SK-N-SH treated with all-trans-retinoic acid at 6 μM for 48 hours (cell line): ENCODE measurements around the gene NLRP1.
"Not testable (repeated sequence)": the region's sequence is repeated elsewhere in the genome, so short reads cannot be mapped to it uniquely, and the experiment has no call there.

ENCODE experiments used
- ATAC-seq: fragments of 200-7000 bp; cut with Tn5 transposase; 3 replicates; pipeline ENCODE4 v1.9.1; 2020; ENCODE audit warnings: mild to moderate bottlenecking, moderate library complexity
- ARNTL ChIP-seq: fragments of 450-650 bp; formaldehyde crosslinking; IDR thresholded peaks from 2 replicates; pipeline ENCODE4 v1.5.0; 2020; ENCODE audit warnings: low read depth, mild to moderate bottlenecking, moderate library complexity, borderline replicate concordance
- CSDC2 ChIP-seq: fragments of 250-450 bp; sonication (Bioruptor Pico); IDR thresholded peaks from 2 replicates; pipeline ENCODE4 v1.5.0; 2020; ENCODE audit warnings: mild to moderate bottlenecking, moderate library complexity
- ESRRG ChIP-seq: fragments of 250-450 bp; sonication (Bioruptor Pico); IDR thresholded peaks from 2 replicates; pipeline ENCODE4 v1.6.1; 2021; ENCODE audit warnings: mild to moderate bottlenecking
- GLIS3 ChIP-seq: fragments of 250-450 bp; sonication (Bioruptor Pico); IDR thresholded peaks from 2 replicates; pipeline ENCODE4 v1.5.0; 2020; ENCODE audit warnings: mild to moderate bottlenecking, moderate library complexity
- ISL1 ChIP-seq: fragments of 250-450 bp; sonication (Bioruptor Pico); IDR thresholded peaks from 2 replicates; pipeline ENCODE4 v2.1.2; 2022; ENCODE audit warnings: mild to moderate bottlenecking, moderate library complexity
- OSR1 ChIP-seq: fragments of 250-450 bp; sonication (Bioruptor Pico); IDR thresholded peaks from 2 replicates; pipeline ENCODE4 v1.8.0; 2022; ENCODE audit warnings: moderate library complexity, mild to moderate bottlenecking, inconsistent platforms
- RARB ChIP-seq: fragments of 250-450 bp; sonication (Bioruptor Pico); IDR thresholded peaks from 2 replicates; pipeline ENCODE4 v1.8.0; 2021; ENCODE audit warnings: mild to moderate bottlenecking, moderate library complexity
- SNAI2 ChIP-seq: fragments of 250-450 bp; sonication (Bioruptor Pico); IDR thresholded peaks from 2 replicates; pipeline ENCODE4 v1.5.0; 2020; ENCODE audit warnings: mild to moderate bottlenecking, moderate library complexity
- TCF4 ChIP-seq: fragments of 250-450 bp; sonication (Bioruptor Pico); IDR thresholded peaks from 2 replicates; pipeline ENCODE4 v1.8.0; 2021; ENCODE audit warnings: mild to moderate bottlenecking, moderate library complexity, borderline replicate concordance
- TOX ChIP-seq: fragments of 250-450 bp; sonication (Bioruptor Pico); IDR thresholded peaks from 2 replicates; pipeline ENCODE4 v1.8.0; 2021; ENCODE audit warnings: mild to moderate bottlenecking, moderate library complexity, borderline replicate concordance
- ZC3H10 ChIP-seq: fragments of 250-450 bp; sonication (Bioruptor Pico); IDR thresholded peaks from 2 replicates; pipeline ENCODE4 v1.5.1; 2021; ENCODE audit warnings: mild to moderate bottlenecking, moderate library complexity
- ZFP3 ChIP-seq: fragments of 250-450 bp; sonication (Bioruptor Pico); IDR thresholded peaks from 2 replicates; pipeline ENCODE4 v1.5.0; 2020; ENCODE audit warnings: mild to moderate bottlenecking, moderate library complexity
- ZFP30 ChIP-seq: fragments of 450-650 bp; formaldehyde crosslinking; IDR thresholded peaks from 2 replicates; pipeline ENCODE4 v1.5.0; 2022; ENCODE audit warnings: mild to moderate bottlenecking, moderate library complexity
- ZNF565 ChIP-seq: fragments of 450-650 bp; formaldehyde crosslinking; conservative IDR thresholded peaks from 2 replicates; pipeline ENCODE4 v1.5.0; 2020; ENCODE audit warnings: low read depth, mild to moderate bottlenecking, moderate library complexity
- ZNF70 ChIP-seq: fragments of 450-650 bp; formaldehyde crosslinking; IDR thresholded peaks from 2 replicates; pipeline ENCODE4 v1.5.0; 2020; ENCODE audit warnings: mild to moderate bottlenecking, moderate library complexity
- ZNF8 ChIP-seq: fragments of 450-650 bp; formaldehyde crosslinking; IDR thresholded peaks from 2 replicates; pipeline ENCODE4 v1.5.0; 2020; ENCODE audit warnings: mild to moderate bottlenecking, moderate library complexity
- TF ChIP-seq, protein P1 (sequence below): fragments of 250-450 bp; sonication (Bioruptor Pico); IDR thresholded peaks from 2 replicates; pipeline ENCODE4 v1.5.1; 2021; ENCODE audit warnings: mild to moderate bottlenecking, moderate library complexity
- TF ChIP-seq, protein P2 (sequence below): fragments of 250-450 bp; sonication (Bioruptor Pico); IDR thresholded peaks from 2 replicates; pipeline ENCODE4 v1.8.0; 2020; ENCODE audit warnings: mild to moderate bottlenecking, moderate library complexity, borderline replicate concordance
- TF ChIP-seq, protein P3 (sequence below): fragments of 250-450 bp; sonication (Bioruptor Pico); IDR thresholded peaks from 2 replicates; pipeline ENCODE4 v1.8.0; 2021; ENCODE audit warnings: low read depth, mild to moderate bottlenecking, moderate library complexity, borderline replicate concordance
- TF ChIP-seq, protein P4 (sequence below): fragments of 250-450 bp; sonication (Bioruptor Pico); IDR thresholded peaks from 2 replicates; pipeline ENCODE4 v1.5.0; 2020; ENCODE audit warnings: mild to moderate bottlenecking, moderate library complexity

NLRP1 gene

DNA sequence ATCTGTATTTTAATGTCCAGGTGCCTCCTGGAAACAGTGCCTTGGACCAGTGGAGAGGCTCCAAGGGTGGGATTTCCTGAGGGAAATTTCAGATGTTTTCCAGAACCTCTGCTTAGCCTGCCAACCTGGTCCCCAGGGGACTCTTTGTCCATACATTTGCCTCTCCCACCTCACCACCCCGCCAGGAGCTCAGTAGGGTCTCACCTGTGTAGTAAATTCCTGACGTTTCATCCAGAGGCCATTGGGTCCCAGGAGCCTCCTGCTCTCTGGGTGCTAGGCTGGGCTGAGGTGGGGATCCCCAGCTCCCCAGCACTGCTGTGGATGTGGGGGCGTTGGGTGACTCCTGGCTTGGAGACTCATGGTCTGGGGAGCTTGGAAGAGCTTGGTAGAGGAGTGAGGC lies 2.7 kb downstream of the NLRP1 start:
- ATAC-seq: no peak
- no peak for TF ChIP-seq GLIS3 (CRISPR knock-in tag)
- TF ChIP-seq ZFP3: no peak
- no peak for TF ChIP-seq ZNF70
- TF ChIP-seq ISL1: no peak
- TF ChIP-seq ZNF565: no peak
- no peak for TF ChIP-seq ARNTL (CRISPR knock-in tag)
- TF ChIP-seq, all 23 proteins: peak for 0

DNA sequence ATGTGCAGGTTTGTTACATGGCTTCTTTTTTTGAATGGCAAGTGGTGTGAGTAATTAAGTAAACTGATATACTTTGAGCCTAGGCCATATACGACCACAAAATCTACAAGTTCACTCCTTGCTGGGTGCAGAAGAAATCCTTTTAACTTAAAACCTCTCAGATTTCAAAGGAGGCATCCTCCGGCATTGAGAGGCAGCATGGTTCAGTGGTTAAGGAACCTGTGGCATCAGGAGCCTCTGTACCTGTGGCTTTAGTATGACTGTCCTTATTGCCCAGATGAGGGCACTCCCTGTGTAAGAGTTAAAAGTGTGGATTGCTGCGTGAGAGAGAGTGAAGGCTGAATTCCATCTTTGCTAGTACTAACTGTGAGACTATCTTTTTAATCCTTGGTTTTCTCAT lies 3.3 kb downstream of the NLRP1 start:
- ATAC-seq: no peak
- TF ChIP-seq, protein P1, sequence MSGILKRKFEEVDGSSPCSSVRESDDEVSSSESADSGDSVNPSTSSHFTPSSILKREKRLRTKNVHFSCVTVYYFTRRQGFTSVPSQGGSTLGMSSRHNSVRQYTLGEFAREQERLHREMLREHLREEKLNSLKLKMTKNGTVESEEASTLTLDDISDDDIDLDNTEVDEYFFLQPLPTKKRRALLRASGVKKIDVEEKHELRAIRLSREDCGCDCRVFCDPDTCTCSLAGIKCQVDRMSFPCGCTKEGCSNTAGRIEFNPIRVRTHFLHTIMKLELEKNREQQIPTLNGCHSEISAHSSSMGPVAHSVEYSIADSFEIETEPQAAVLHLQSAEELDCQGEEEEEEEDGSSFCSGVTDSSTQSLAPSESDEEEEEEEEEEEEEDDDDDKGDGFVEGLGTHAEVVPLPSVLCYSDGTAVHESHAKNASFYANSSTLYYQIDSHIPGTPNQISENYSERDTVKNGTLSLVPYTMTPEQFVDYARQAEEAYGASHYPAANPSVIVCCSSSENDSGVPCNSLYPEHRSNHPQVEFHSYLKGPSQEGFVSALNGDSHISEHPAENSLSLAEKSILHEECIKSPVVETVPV: no peak
- TF ChIP-seq OSR1 (CRISPR knock-in tag) (no peak), ZFP30 (CRISPR knock-in tag) (no peak), TOX (no peak), CSDC2 (CRISPR knock-in tag) (no peak), RARB (no peak), ZNF8 (CRISPR knock-in tag) (no peak), TCF4 (CRISPR knock-in tag) (no peak), ZC3H10 (CRISPR knock-in tag) (no peak), ZNF565 (no peak), SNAI2 (no peak), ESRRG (no peak), ZFP3 (no peak), ARNTL (CRISPR knock-in tag) (no peak)
- TF ChIP-seq, protein P2, sequence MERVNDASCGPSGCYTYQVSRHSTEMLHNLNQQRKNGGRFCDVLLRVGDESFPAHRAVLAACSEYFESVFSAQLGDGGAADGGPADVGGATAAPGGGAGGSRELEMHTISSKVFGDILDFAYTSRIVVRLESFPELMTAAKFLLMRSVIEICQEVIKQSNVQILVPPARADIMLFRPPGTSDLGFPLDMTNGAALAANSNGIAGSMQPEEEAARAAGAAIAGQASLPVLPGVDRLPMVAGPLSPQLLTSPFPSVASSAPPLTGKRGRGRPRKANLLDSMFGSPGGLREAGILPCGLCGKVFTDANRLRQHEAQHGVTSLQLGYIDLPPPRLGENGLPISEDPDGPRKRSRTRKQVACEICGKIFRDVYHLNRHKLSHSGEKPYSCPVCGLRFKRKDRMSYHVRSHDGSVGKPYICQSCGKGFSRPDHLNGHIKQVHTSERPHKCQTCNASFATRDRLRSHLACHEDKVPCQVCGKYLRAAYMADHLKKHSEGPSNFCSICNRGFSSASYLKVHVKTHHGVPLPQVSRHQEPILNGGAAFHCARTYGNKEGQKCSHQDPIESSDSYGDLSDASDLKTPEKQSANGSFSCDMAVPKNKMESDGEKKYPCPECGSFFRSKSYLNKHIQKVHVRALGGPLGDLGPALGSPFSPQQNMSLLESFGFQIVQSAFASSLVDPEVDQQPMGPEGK (CRISPR knock-in tag): no peak
- TF ChIP-seq, protein P3, sequence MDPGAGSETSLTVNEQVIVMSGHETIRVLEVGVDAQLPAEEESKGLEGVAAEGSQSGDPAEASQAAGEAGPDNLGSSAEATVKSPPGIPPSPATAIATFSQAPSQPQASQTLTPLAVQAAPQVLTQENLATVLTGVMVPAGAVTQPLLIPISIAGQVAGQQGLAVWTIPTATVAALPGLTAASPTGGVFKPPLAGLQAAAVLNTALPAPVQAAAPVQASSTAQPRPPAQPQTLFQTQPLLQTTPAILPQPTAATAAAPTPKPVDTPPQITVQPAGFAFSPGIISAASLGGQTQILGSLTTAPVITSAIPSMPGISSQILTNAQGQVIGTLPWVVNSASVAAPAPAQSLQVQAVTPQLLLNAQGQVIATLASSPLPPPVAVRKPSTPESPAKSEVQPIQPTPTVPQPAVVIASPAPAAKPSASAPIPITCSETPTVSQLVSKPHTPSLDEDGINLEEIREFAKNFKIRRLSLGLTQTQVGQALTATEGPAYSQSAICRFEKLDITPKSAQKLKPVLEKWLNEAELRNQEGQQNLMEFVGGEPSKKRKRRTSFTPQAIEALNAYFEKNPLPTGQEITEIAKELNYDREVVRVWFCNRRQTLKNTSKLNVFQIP (CRISPR knock-in tag): no peak
- TF ChIP-seq, protein P4, sequence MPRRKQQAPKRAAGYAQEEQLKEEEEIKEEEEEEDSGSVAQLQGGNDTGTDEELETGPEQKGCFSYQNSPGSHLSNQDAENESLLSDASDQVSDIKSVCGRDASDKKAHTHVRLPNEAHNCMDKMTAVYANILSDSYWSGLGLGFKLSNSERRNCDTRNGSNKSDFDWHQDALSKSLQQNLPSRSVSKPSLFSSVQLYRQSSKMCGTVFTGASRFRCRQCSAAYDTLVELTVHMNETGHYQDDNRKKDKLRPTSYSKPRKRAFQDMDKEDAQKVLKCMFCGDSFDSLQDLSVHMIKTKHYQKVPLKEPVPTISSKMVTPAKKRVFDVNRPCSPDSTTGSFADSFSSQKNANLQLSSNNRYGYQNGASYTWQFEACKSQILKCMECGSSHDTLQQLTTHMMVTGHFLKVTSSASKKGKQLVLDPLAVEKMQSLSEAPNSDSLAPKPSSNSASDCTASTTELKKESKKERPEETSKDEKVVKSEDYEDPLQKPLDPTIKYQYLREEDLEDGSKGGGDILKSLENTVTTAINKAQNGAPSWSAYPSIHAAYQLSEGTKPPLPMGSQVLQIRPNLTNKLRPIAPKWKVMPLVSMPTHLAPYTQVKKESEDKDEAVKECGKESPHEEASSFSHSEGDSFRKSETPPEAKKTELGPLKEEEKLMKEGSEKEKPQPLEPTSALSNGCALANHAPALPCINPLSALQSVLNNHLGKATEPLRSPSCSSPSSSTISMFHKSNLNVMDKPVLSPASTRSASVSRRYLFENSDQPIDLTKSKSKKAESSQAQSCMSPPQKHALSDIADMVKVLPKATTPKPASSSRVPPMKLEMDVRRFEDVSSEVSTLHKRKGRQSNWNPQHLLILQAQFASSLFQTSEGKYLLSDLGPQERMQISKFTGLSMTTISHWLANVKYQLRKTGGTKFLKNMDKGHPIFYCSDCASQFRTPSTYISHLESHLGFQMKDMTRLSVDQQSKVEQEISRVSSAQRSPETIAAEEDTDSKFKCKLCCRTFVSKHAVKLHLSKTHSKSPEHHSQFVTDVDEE (CRISPR knock-in tag): no peak

DNA sequence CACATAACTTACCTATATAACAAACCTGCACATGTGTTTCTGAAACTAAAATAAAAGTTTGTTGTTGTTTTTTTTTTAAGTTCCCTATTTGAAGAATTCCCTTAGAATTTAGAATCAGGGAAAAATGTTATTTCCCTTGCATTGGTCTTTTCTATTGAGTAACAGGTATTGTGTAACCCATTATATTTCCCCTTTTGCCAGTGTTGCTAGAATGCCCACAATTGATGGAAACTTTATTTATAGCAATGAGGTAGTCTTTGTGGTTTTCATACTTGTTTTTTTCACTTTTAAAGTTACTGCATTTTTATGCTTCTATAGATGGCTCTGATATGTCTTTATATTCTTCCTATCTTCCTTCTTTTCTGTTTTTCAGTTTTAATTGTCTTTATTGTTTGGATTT lies 3.9 kb downstream of the NLRP1 start:
- no peak for ATAC-seq
- TF ChIP-seq, protein P3 (CRISPR knock-in tag): no peak
- TF ChIP-seq, protein P2 (CRISPR knock-in tag): no peak
- TF ChIP-seq, protein P1: no peak
- TF ChIP-seq TOX: no peak
- no peak for TF ChIP-seq ZNF8 (CRISPR knock-in tag)
- TF ChIP-seq ISL1: no peak
- TF ChIP-seq CSDC2 (CRISPR knock-in tag): no peak
- no peak for TF ChIP-seq ZFP3
- no peak for TF ChIP-seq ZNF565
- TF ChIP-seq, protein P4 (CRISPR knock-in tag): no peak
- TF ChIP-seq ESRRG: no peak
- no peak for TF ChIP-seq ZFP30 (CRISPR knock-in tag)
- no peak for TF ChIP-seq ZC3H10 (CRISPR knock-in tag)
- TF ChIP-seq RARB: no peak
- TF ChIP-seq ZNF70: no peak
- TF ChIP-seq GLIS3 (CRISPR knock-in tag): no peak

DNA sequence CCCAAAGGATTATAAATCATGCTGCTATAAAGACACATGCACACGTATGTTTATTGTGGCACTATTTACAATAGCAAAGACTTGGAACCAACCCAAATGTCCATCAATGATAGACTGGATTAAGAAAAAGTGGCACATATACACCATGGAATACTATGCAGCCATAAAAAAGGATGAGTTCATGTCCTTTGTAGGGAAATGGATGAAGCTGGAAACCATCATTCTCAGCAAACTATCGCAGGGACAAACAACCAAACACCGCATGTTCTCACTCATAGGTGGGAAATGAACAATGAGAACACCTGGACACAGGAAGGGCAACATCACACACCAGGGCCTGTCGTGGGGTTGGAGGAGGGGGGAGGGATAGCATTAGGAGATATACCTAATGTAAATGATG lies 5.5 kb downstream of the NLRP1 start:
- ATAC-seq: not testable (repeated sequence)
